PC-3 (cell line): ENCODE measurements around the gene CFAP57.
A peak's percentile ranks its signal among the peaks of the same experiment; 100 is the strongest.

ENCODE experiments used
- CTCF ChIP-seq: fragments of 300-600 bp; sonication (generic); conservative IDR thresholded peaks from 2 replicates; pipeline ENCODE4 v1.5.1; 2017; ENCODE audit warnings: antibody characterized with exemption, low read depth, mild to moderate bottlenecking, low read length
- EZH2 ChIP-seq: fragments of 300-600 bp; sonication (generic); IDR thresholded peaks from one replicate; pipeline ENCODE4 v1.6.1; 2017; ENCODE audit warnings: antibody characterized with exemption, mild to moderate bottlenecking, low read length; ENCODE audit not compliant: unreplicated experiment
- EZH2phosphoT487 ChIP-seq: fragments of 300-600 bp; sonication (generic); IDR thresholded peaks from 2 replicates; pipeline ENCODE4 v1.6.1; 2018; ENCODE audit warnings: mild to moderate bottlenecking, antibody characterized with exemption, low read length, borderline replicate concordance

DNA sequence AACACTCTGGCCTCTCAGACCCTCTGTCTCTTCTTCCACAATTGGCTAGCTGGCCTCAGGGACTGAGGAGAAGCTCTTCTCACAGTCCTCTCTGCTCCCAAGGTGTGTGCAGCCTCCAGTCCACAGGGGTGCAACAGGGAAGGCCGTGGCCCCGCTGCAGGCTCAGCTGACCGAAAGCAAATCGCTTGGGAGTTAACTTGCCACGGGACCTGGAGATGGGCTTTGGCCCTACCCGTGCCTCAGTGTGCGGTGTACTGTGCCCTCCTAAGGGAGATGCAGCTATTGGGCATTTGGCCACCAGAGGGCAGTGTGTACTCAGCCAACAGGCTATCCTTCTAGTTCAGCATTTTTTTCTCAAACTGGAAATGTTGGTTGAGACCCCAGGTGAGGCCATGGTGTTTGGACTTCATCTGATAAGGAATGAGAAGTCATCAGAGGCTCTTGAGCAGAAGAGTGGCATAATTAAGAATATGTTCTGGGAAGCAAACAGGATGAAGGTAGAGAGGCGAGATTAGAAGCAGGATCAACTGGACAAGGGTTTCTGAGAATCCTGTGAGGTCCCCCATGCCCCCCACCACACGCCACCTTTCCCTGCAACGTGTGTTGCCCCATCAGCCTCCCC is 55.1 kb downstream of the CFAP57 start:
- peak; percentile 96 for TF ChIP-seq CTCF
- no peak for TF ChIP-seq EZH2
- no peak for TF ChIP-seq EZH2phosphoT487
